Thyroid gland (tissue), 4 donors: ENCODE results near the gene ATF5.

Experiments
- POLR2A ChIP-seq, 2 donors: fragments of 450-650 bp; IDR thresholded peaks; one replicate each; pipeline ENCODE4 v1.6.1; 2017; ENCODE audit warnings: antibody characterized with exemption in 2 of 2, mild to moderate bottlenecking in 2 of 2, moderate library complexity in 1 of 2
- TF ChIP-seq, protein P1 (sequence below), 6 experiments: fragments of 200-600 bp in 3 of 6; fragments of 450-650 bp in 3 of 6; sonication (generic) in 3 of 6; IDR thresholded peaks; one replicate each; pipeline ENCODE4 v1.5.1; 2016 to 2019; ENCODE audit warnings: antibody characterized with exemption in 6 of 6, mild to moderate bottlenecking in 2 of 6, inconsistent platforms in 1 of 6, moderate library complexity in 1 of 6

DNA sequence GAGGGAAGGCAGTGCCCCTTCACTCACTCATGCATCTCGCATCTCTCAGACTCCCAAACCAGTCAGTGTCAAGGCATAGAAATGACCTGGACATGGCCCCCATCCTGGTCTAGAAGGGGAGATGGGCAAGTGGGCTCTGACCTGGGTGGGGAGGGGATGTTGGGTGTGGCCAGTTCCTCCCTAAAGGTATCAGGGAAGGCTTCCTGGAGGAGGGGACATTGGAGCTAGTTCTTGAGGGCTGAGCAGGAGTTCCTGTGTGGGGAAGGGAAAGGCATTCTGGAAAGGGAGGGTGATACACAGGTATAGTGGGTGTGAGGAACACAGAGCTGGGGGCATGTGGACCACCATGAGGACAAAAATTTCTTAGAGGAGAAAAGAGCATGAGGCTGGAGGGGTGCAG is 36.3 kb upstream of the ATF5 start:
- TF ChIP-seq, protein P1, sequence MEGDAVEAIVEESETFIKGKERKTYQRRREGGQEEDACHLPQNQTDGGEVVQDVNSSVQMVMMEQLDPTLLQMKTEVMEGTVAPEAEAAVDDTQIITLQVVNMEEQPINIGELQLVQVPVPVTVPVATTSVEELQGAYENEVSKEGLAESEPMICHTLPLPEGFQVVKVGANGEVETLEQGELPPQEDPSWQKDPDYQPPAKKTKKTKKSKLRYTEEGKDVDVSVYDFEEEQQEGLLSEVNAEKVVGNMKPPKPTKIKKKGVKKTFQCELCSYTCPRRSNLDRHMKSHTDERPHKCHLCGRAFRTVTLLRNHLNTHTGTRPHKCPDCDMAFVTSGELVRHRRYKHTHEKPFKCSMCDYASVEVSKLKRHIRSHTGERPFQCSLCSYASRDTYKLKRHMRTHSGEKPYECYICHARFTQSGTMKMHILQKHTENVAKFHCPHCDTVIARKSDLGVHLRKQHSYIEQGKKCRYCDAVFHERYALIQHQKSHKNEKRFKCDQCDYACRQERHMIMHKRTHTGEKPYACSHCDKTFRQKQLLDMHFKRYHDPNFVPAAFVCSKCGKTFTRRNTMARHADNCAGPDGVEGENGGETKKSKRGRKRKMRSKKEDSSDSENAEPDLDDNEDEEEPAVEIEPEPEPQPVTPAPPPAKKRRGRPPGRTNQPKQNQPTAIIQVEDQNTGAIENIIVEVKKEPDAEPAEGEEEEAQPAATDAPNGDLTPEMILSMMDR (IDR thresholded peaks at IDR 0.05) = no peak
- no peak for TF ChIP-seq POLR2A (IDR thresholded peaks at IDR 0.05)
